Endothelial cell of umbilical vein (primary cell): Measurements from ENCODE around the gene MCM8. TPM values are rescaled to one million over a fixed set of nuclear protein-coding genes. Genes with fewer than 3 reads are reported as not detected.

ENCODE experiments used
- BruUV-seq: library from RNA; stranded (reverse); fragments of 400-500 nt; replicated peaks from 2 replicates; lab custom pipeline; 2021; lab: Mats Ljungman, UMichigan
- CTCF ChIA-PET: fragments of 300-600, 350-600 bp; sonication (Branson Sonifier 250); formaldehyde crosslinking; loops from one replicate; lab custom pipeline; 2021; ENCODE audit warnings: antibody characterized with exemption, inconsistent platforms; lab: Charles Lee
- POLR2A ChIA-PET: fragments of 300-600, 350-600 bp; sonication (Branson Sonifier 250); formaldehyde crosslinking; loops from one replicate; lab custom pipeline; 2021; ENCODE audit warnings: antibody characterized with exemption, inconsistent platforms; lab: Charles Lee
- DNase-seq: peaks from one replicate; pipeline ENCODE4 v3.0.0-alpha.2; 2011; ENCODE audit warnings: low read depth, low spot score
- FAIRE-seq: peaks from 2 replicates; lab custom pipeline; 2011; peaks lifted over from hg19 to GRCh38; lab: Jason Lieb, UNC
- H2AFZ ChIP-seq: 2 replicates; pipeline ENCODE4 v1.6.0; 2012; ENCODE audit warnings: low read depth, low read length, control low read depth, inconsistent platforms
- H3K27ac ChIP-seq: 2 replicates; pipeline ENCODE4 v1.5.1; 2011; ENCODE audit warnings: low read depth, mild to moderate bottlenecking, control low read depth, low read length, moderate library complexity; ENCODE audit not compliant: insufficient read depth
- H3K27me3 ChIP-seq, 2 experiments: 2 replicates each; pipeline versions ENCODE4 v1.6.0 to v1.6.1; 2011; ENCODE audit warnings: low read length in 2 of 2, mixed read lengths in 1 of 2; ENCODE audit not compliant: control insufficient read depth in 2 of 2, insufficient read depth in 2 of 2
- H3K36me3 ChIP-seq, 2 experiments: 2 replicates in 1 of 2; 3 replicates in 1 of 2; pipeline ENCODE4 v1.5.1; 2011; ENCODE audit warnings: low read length in 2 of 2, mild to moderate bottlenecking in 1 of 2, moderate library complexity in 1 of 2; ENCODE audit not compliant: control insufficient read depth in 2 of 2, insufficient read depth in 2 of 2; ENCODE audit errors: extremely low read depth in 1 of 2
- H3K4me1 ChIP-seq: 3 replicates; pipeline ENCODE4 v1.5.1; 2011; ENCODE audit warnings: mild to moderate bottlenecking, low read length; ENCODE audit not compliant: control insufficient read depth, insufficient read depth; ENCODE audit errors: extremely low read depth
- H3K4me2 ChIP-seq: 2 replicates; pipeline ENCODE4 v1.6.1; 2011; ENCODE audit warnings: low read length, control low read depth, mixed read lengths; ENCODE audit not compliant: insufficient read depth
- H3K4me3 ChIP-seq, 3 experiments: fragments of 200-600 bp in 1 of 3; sonication (generic), shearing (Covaris generic) in 1 of 3; replicated peaks in 1 of 3; 2 replicates each; pipeline ENCODE4 v1.5.1; 2011 to 2016; ENCODE audit warnings: control low read depth in 3 of 3, low read length in 3 of 3, mild to moderate bottlenecking in 2 of 3, inconsistent platforms in 1 of 3, low read depth in 1 of 3, moderate library complexity in 1 of 3; ENCODE audit not compliant: insufficient read depth in 1 of 3
- H3K79me2 ChIP-seq: 2 replicates; pipeline ENCODE4 v1.6.0; 2012; ENCODE audit warnings: low read length, inconsistent platforms; ENCODE audit not compliant: control insufficient read depth, insufficient read depth
- H3K9ac ChIP-seq: replicated peaks from 2 replicates; pipeline ENCODE3; 2011; ENCODE audit warnings: low read length, control low read depth; ENCODE audit not compliant: insufficient read depth; ENCODE audit errors: extremely low read depth
- H3K9me1 ChIP-seq: replicated peaks from 3 replicates; pipeline ENCODE4 v1.6.0; 2011; ENCODE audit warnings: mild to moderate bottlenecking, low read length; ENCODE audit not compliant: control insufficient read depth, insufficient read depth; ENCODE audit errors: extremely low read depth
- H3K9me3 ChIP-seq: replicated peaks from 2 replicates; pipeline ENCODE4 v1.5.1; 2012; ENCODE audit warnings: low read length, inconsistent platforms; ENCODE audit not compliant: control insufficient read depth, insufficient read depth
- H4K20me1 ChIP-seq: replicated peaks from 2 replicates; pipeline ENCODE3; 2011; ENCODE audit warnings: mild to moderate bottlenecking, low read length; ENCODE audit not compliant: control insufficient read depth, insufficient read depth; ENCODE audit errors: extremely low read depth
- CTCF ChIP-seq, 2 donors: IDR thresholded peaks; 1 replicate in 1 of 2; 2 replicates in 1 of 2; pipeline ENCODE4 v1.5.1; 2011; ENCODE audit warnings: low read length in 2 of 2, mild to moderate bottlenecking in 2 of 2, moderate library complexity in 2 of 2, control low read depth in 1 of 2, inconsistent platforms in 1 of 2, low read depth in 1 of 2; ENCODE audit not compliant: insufficient read depth in 1 of 2; ENCODE audit errors: extremely low read depth in 1 of 2
- EZH2 ChIP-seq: IDR thresholded peaks from 2 replicates; pipeline ENCODE4 v1.6.1; 2012; ENCODE audit warnings: borderline replicate concordance, low read depth, mild to moderate bottlenecking, moderate library complexity, low read length, inconsistent platforms; ENCODE audit not compliant: severe bottlenecking
- FOS ChIP-seq: IDR thresholded peaks from 2 replicates; pipeline ENCODE4 v1.6.1; 2011; ENCODE audit warnings: mild to moderate bottlenecking, low read length, moderate library complexity, borderline replicate concordance; ENCODE audit not compliant: insufficient read depth
- GATA2 ChIP-seq: IDR thresholded peaks from 2 replicates; pipeline ENCODE4 v1.7.0; 2011; ENCODE audit warnings: low read depth, mild to moderate bottlenecking, moderate library complexity, mixed read lengths, low read length; ENCODE audit not compliant: insufficient read length, insufficient read depth
- JUN ChIP-seq: IDR thresholded peaks from 2 replicates; pipeline ENCODE4 v1.6.1; 2011; ENCODE audit warnings: borderline replicate concordance, low read depth; ENCODE audit not compliant: insufficient read length, insufficient read depth
- MYC ChIP-seq: IDR thresholded peaks from one replicate; pipeline ENCODE4 v1.6.1; 2011; ENCODE audit warnings: mild to moderate bottlenecking, low read depth, low read length
- POLR2A ChIP-seq: IDR thresholded peaks from 2 replicates; pipeline ENCODE4 v1.6.1; 2012; ENCODE audit warnings: low read depth, mild to moderate bottlenecking, control low read depth, low read length
- POLR2AphosphoS5 ChIP-seq: IDR thresholded peaks from 2 replicates; pipeline ENCODE4 v1.6.1; 2012; ENCODE audit warnings: low read depth, mild to moderate bottlenecking, control low read depth, low read length, moderate library complexity; ENCODE audit not compliant: insufficient read depth
- dilution Hi-C: fragments of 300-500 bp; cut with MboI; formaldehyde crosslinking; loops from one replicate; pipeline ENCODE4 v1.15.0; 2019; ENCODE audit warnings: low sequenced_read_pairs; ENCODE audit not compliant: extremely low pct_ligation_motif_present
- intact Hi-C: fragments of 100-400 bp; cut with micrococcal nuclease; formaldehyde crosslinking; loops from one replicate; pipeline ENCODE4 v1.10.0; 2022
- polyA plus RNA-seq, 4 experiments: library from polyadenylated mRNA; depleted of rRNA in 3 of 4; stranded (reverse) in 3 of 4; unstranded in 1 of 4; fragments of >200 nt; gene quantifications; 2 replicates each; pipeline versions ENCODE4 v1.2.1 to v1.2.3, GENCODE V29; 2011 to 2012; ENCODE audit warnings: missing spikeins in 1 of 4
- total RNA-seq: library from RNA; stranded (reverse); gene quantifications from 2 replicates; pipeline ENCODE4 v1.2.3, GENCODE V29; 2021
- TF ChIP-seq, protein P1 (sequence below): IDR thresholded peaks from 2 replicates; pipeline ENCODE4 v1.6.1; 2011; ENCODE audit not compliant: insufficient read depth, insufficient read length

MCM8 gene
- total and polyA plus RNA-seq, 2 donors (not counting 3 experiments of a cell fraction or from before 2014, with no cell fraction given) = 2.9 to 14.4 TPM

- TF ChIP-seq, protein P1, sequence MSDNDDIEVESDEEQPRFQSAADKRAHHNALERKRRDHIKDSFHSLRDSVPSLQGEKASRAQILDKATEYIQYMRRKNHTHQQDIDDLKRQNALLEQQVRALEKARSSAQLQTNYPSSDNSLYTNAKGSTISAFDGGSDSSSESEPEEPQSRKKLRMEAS = no peak
- TF ChIP-seq MYC = no peak
- no peak for TF ChIP-seq JUN
- TF ChIP-seq FOS = no peak
- no peak for TF ChIP-seq POLR2A
- TF ChIP-seq EZH2 = no peak
- no peak for TF ChIP-seq POLR2AphosphoS5
- TF ChIP-seq CTCF (IDR thresholded peaks at IDR 0.05; ENCODE audit: extremely low read depth in 1 of 2, insufficient read depth in 1 of 2, low read depth in 1 of 2, low read length in 2 of 2) = no peak
- no peak for TF ChIP-seq GATA2
- Histone ChIP-seq H3K36me3 (peaks cover 0 to 4% of the 10 kb centered on the region in 2 experiments), H2AFZ (no peak overlapping the region), H3K9me3 (no peaks in the 10 kb centered on the region), H3K4me2 (no peak overlapping the region), H3K27me3 (no peaks in the 10 kb centered on the region), H3K27ac (no peak overlapping the region), H3K4me1 (no peaks in the 10 kb centered on the region), H3K4me3 (no peak overlapping the region), H4K20me1 (no peaks in the 10 kb centered on the region), H3K9ac (no peak overlapping the region), H3K9me1 (no peaks in the 10 kb centered on the region), H3K79me2 (no peaks in the 10 kb centered on the region)
- dilution Hi-C loops (no loop called here), intact Hi-C loops (no loop called here)
- BruUV-seq = no TSS peak
- DNase-seq = no peak
- ChIA-PET POLR2A (no interaction called here), CTCF (interaction anchor here (1.4 to 2.1 kb wide), 2 partner anchors 9 to 448 kb away, joined by 4 to 5 read pairs; no protein-coding TSS in a partner anchor)
- no peak for FAIRE-seq
Measured at GRCh38 chr20:5977223-5977622, 26.8 kb downstream of the MCM8 start.
